Stimulated activated CD8-positive, alpha-beta memory T cell treated with anti-CD3 and anti-CD28 coated beads, Interleukin-15, amount 100 ng/mL, for 1 hour (primary cell): ENCODE measurements around the gene ISG15.
"Not testable (repeated sequence)": the region's sequence is repeated elsewhere in the genome, so short reads cannot be mapped to it uniquely, and the experiment has no call there.

Experiments used
- DNase-seq: peaks from one replicate; pipeline ENCODE4 v3.0.0-alpha.2; 2020; ENCODE audit warnings: low read depth

ISG15 gene

GRCh38 chr1:975365-975764 lies 37.9 kb upstream of the ISG15 start:
- DNase-seq = no peak

- peak; percentile 39 for DNase-seq
These were observed 37.2 kb upstream of the ISG15 start for GRCh38 chr1:975896-976683.

- DNase-seq = not testable (repeated sequence)
These were observed 36.5 kb upstream of the ISG15 start for GRCh38 chr1:976791-977190.

- DNase-seq = no peak
These were observed 35.0 kb upstream of the ISG15 start for GRCh38 chr1:978069-978834.

- DNase-seq = no peak
These were observed 34.2 kb upstream of the ISG15 start for GRCh38 chr1:978835-979743.

- no peak for DNase-seq
These were observed 33.6 kb upstream of the ISG15 start for GRCh38 chr1:979744-980072.

GRCh38 chr1:980137-980571 lies 33.1 kb upstream of the ISG15 start:
- no peak for DNase-seq

- DNase-seq = no peak
These were observed 32.5 kb upstream of the ISG15 start for GRCh38 chr1:980602-981395.

- DNase-seq = no peak
These were observed 31.8 kb upstream of the ISG15 start for GRCh38 chr1:981491-981954.

- DNase-seq = no peak
These were observed 31.2 kb upstream of the ISG15 start, which contains the start of gene PERM1 for GRCh38 chr1:981955-982558. PERM1 (minus strand) TSS chr1:982093; CDS start chr1:981029, 1,064 bp downstream.

GRCh38 chr1:982765-983436 lies 30.4 kb upstream of the ISG15 start:
- no peak for DNase-seq

- peak; percentile 42 for DNase-seq
These were observed 29.4 kb upstream of the ISG15 start for GRCh38 chr1:983798-984475.

- no peak for DNase-seq
These were observed 28.9 kb upstream of the ISG15 start for GRCh38 chr1:984476-984814.

GRCh38 chr1:985126-985525 lies 28.2 kb upstream of the ISG15 start:
- no peak for DNase-seq

GRCh38 chr1:988061-988460 lies 25.2 kb upstream of the ISG15 start:
- not testable (repeated sequence) for DNase-seq

- DNase-seq = not testable (repeated sequence)
These were observed 22.0 kb upstream of the ISG15 start for GRCh38 chr1:991275-991674.

GRCh38 chr1:991895-992294 lies 21.4 kb upstream of the ISG15 start:
- DNase-seq = no peak

GRCh38 chr1:992362-992761 lies 20.9 kb upstream of the ISG15 start:
- DNase-seq = no peak

GRCh38 chr1:993379-993995 lies 19.8 kb upstream of the ISG15 start:
- no peak for DNase-seq
